Amygdala (tissue), 56 donors: ENCODE results near the gene WHAMM.
"Not testable (repeated sequence)": the region's sequence is repeated elsewhere in the genome, so short reads cannot be mapped to it uniquely, and the experiment has no call there.

ENCODE experiments used
- DNase-seq, 56 donors: peaks; one replicate each; lab custom pipeline; 2025; lab: John Stamatoyannopoulos, UW

Gene WHAMM

GRCh38 chr15:82856397-82857170, 47.2 kb downstream of the WHAMM start:
- DNase-seq, result no peak

DNA sequence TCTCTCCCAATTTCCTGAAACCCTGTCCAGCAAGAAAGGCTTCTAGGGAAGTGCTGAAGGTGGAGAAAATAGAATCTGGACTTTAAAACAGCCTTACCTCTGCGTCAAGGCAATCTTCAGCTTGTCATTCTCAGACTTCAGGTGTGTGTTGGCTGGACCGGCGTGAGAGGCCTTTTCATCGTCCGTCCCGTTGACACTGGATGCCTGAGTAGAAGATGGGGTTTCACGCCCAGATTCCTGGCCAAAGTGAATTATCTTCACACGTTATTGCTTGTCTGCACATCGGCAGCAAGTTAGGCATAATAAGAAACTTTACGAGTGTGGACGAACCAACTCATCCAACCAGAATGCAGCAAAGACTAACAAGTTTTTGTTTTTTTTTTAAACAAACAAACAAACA, 49.5 kb downstream of the WHAMM start:
- no peak for DNase-seq

DNA sequence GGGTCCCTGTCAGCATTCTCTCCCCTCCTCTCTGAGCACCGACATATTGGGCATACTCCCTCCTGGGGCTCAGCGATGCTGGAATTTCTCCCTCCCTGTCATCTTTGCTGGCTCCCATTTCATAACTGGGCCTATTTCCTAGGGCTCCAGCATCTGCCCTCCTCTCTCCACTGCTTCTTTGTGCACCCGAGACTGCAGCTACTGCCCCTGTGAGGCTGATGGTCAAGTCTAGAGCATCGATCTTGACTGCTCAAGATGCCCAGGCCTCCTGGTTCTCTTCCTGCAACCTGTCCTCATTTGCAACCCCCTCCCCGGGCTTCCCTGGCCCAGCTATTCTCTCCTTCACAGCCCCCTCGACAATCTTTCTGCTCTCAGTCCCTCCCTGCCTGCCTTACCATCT, 53.5 kb downstream of the WHAMM start:
- DNase-seq, result no peak

DNA sequence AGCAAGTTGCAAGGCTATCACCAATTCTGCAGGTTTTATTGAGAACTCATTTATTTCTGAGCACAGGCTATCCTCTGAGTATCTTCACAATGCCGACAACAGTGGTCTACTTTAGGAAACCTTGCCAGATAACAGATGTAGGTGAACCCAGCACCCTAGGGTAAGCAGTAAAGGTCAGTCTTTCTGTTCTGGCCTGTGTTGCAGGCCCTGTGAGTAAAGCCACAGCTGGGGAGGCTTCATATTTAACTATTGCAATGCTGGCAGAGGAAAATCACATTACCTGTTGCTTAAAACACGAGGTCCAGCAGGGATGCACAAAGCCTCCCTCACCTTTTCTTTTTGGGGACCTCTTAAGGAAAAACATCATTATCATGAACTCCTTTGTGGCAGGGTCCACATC, 55.5 kb downstream of the WHAMM start:
- no peak for DNase-seq

DNA sequence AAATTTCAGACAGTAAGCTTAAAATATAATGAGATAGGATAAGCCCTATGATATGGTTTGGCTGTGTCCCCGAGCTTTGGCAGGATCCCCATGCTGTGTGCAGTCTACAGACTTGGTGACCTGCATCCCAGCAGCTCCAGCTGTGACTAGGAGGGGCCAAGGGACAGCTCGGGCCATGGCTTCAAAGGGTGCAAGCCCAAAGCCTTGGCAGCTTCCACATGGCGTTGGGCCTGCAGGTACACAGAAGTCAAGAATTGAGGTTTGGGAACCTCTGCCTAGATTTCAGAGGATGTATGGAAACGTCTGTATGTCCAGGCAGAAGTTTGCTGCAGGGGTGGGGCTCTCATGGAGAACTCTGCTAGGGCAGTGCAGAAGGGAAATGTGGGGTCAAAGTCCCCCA, 56.2 kb downstream of the WHAMM start:
- not testable (repeated sequence) for DNase-seq

GRCh38 chr15:82865981-82866380, 56.6 kb downstream of the WHAMM start:
- DNase-seq, result not testable (repeated sequence)

DNA sequence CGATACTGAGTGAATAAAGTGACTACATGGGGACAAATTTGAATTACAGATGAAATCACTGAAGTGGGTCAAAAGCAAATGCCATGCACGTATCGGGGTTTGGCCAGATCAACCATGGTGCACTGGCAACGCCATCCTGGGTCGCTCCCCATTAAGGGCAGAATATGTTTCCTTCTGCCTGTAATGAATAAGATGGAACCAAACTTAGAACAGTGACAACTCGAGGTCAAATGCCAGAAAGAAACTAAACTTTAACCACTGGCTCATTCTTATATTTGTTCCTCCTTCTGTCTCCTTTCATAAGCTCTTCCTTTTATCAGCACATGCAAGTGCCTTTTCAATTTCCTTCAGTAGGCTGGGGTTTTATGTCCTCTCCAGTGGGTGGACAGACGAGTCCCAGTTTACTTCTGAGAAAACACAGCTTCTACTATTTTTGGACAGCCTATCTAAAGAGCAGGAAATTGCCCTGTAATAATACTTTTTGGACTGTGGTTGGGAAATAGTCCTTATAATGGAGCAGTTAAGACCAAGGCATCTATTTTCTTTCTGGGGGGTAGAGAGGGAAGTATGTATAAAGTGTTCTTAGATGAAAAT, 61.4 kb downstream of the WHAMM start:
- no peak for DNase-seq

- no peak for DNase-seq
Measured at GRCh38 chr15:82871358-82871757, 61.9 kb downstream of the WHAMM start.

DNA sequence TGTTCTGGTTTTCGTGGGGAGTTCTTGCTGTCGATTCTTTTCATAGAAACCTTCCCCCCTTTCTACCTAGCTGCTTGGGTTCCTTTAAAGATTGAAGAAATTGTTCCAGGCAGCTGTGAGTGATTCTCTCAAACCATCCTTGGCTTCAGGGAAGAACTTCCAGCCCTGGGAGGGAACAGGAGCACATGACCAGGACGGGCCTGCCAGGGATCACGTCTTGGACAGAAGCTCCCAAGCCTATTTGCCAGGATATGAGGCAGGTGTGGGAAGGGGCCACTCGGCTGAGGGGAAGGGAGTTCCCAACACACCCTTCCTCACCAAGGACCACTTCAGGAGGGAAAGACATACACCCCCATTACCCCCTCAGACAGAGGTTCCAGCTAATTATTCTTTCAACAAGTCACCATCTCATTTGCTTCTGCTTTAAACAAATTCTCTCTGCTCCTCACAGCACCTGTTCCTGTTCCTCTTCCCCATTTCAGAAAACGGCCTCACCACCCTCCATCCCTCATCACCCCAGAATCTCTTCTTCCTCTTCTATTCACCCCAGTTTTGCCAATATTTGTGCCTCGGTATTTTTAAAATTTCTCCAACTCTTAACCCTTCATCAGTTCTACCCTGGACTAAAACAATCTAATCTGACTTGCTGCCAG, 62.5 kb downstream of the WHAMM start:
- no peak for DNase-seq

DNA sequence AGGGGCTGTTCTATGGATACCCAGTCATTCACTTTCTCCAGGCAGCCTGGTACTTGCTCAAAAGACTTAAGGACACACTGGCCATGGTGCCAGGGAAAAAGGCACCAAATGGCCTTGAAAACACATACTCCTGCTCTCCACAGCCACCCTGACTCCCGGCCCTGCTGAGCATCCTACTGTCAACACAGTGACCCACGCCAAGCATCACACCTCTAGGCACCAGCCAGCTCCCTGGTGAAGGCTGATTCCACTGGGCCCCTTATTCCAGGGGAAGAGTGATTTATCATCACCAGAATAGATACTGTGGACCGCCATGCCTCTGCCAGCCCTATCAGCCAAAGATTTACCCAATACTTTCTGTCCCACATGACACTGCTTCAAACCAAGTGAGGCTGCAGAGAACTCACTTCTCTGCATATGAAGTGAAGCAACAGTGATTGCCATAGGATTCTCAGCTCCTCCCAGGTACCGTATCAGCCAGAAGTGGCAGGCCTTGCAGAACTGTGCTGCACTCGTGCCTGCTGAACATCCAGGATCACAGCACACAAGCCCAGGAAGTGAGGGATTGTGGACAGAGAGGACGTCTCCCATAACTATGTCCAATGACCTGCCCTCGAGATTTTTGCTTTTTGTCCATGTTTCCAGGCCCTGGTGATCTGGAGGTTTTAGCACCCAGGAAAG, 63.7 kb downstream of the WHAMM start:
- no peak for DNase-seq

DNA sequence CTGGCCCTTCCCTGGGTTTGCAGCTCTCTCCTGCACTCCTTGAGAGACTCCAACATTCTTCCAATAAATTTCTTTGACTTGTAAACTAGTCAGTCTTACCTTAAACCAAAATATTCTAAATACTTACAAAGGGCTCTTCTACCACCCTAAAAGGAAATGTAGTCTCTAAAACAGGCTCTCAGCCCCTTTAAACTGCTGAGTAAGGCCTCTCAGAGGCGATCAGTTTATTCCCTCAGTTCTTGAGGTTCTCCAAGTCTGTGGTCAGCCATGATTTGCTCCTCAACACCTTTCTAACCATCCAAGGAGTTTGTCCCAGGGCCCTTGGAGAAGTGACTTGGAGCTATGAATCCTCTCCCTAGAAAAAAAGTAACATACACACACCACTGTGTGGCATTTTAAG, 64.8 kb downstream of the WHAMM start:
- DNase-seq, result no peak

DNA sequence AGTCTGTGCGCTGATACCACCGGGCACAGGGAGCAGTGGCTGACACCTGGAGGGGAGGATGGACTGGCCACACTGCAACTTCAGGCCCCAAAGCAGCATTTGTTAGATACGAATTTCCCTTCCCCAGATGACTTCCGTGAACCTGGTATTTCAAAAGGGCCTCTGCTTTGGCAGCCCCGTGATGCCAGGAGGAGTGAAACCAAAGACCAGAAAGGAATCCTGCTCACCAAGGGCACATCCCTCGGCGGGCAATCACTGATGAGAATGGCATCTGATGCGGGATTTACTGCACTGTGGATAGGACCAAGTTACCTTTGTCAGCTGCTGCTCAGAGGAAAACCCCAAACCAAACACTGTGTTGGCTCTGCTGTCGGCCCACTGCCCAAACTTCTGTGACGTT, 65.5 kb downstream of the WHAMM start:
- no peak for DNase-seq

GRCh38 chr15:82875411-82876003, 66.1 kb downstream of the WHAMM start:
- no peak for DNase-seq

GRCh38 chr15:82877825-82878224, 68.4 kb downstream of the WHAMM start:
- no peak for DNase-seq

- no peak for DNase-seq
Measured at GRCh38 chr15:82878325-82878724, 68.9 kb downstream of the WHAMM start.

DNA sequence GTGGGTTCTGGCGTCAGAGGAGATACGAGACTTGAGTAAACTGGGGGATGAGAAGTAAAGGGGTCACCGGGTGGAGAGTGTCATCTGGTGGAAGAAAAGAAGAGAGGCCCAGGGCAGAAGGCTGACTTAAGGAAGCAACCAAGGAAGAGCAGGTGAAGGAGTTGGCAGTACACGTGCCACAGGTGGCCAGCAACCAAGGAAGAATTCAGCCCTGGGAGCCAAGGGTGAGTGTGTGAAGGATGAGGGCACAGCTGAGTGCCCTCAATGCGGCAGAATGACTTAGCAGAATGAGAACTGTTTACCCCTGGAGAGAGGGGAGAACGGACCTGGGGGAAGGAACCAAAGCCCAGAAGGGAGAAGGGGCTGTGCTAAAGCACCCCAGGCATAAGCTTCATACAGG, 71.3 kb downstream of the WHAMM start:
- DNase-seq, result no peak

DNA sequence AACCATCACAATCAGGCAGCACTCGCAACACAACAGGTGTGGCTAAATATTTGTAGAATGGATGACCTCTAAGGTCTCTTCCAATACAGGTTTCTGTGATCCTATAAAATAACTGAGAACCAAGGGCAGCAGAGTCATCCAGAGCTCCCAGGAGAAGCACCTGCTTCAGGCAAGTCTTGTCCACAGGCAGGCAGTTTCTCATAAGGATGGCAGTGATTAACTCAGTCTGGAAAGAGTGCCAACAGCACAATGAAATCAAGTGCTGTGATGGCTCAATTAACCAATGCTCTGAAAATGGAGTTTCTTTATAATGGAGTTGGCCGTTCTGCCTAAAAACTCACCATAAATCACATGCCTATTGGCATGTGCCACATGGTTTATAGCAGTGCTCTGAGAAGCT, 72.3 kb downstream of the WHAMM start:
- DNase-seq, result no peak

DNA sequence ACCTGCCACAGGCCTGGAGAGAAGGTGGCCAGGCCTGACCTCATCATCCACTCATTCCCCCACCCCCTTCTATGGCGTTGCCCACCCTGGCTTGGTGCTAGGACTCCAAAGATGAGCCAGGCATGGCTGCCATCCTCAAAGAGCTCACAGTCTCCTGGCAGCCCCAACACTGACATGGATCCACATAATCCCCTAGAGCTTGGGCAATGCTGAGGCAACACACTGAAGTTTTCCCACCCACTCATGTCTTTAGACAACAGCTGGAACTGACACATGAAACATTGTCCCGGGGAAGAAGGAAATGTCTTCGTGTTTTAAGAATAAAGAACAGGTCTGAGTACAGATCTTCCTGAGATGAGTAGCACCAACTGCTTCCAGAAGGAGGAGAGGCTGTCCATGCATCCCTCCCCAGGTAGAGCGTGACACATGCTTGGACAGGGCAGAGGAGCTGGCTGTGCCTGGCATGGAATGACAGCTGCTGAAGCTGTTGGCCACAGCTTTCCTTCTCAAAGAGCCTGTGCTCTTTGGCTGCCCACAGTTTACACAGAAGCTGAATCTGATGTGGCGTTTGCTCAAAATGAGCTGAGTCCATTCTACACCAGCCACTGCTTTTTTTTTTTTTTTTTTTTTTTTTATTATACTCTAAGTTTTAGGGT, 73.0 kb downstream of the WHAMM start:
- no peak for DNase-seq
